Measurements from ENCODE around the gene NLGN1.
"Not testable (repeated sequence)": the region's sequence is repeated elsewhere in the genome, so short reads cannot be mapped to it uniquely, and the experiment has no call there.

NLGN1 gene

DNA sequence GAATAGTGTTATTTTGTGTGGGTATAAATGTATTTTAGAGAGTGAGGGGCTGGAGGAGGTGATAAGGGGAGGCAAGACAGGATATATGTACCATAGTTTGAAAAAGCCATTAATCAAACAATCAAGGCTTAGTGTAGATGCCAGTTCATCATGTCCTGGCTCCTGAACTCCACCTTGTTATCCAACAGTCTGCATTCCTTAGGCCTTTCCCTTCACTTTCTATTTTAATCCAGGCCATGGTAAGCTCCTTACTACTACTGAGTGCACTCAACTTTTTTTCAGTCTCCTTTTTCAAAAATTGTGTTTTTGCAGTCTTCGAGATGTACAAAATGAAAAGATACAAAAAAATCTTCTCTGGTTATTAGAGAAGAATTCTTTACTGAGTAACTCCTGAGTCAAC, 761.1 kb downstream of the NLGN1 start:
- no peak for DNase-seq (ENCODE audit: low read depth)

DNA sequence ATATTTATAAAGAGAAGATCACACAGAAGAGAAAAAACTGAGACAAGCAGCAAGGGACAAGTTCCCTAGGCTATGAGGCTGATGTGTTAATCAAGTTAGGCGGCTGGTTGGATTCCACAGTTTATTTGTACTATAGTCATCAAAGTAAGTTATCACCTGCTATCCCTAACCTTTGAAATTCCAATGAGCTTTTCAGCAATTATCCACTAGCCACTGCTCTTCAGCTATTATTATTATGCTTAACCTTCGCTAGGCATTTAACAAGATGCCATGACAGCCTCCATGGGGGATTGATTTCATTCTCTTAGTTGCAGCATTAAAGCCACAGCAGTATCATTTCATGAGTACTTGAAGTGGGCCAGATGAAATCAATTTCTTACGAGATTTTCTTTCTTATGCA, 762.1 kb downstream of the NLGN1 start:
- no peak for DNase-seq (ENCODE audit: low read depth)

DNA sequence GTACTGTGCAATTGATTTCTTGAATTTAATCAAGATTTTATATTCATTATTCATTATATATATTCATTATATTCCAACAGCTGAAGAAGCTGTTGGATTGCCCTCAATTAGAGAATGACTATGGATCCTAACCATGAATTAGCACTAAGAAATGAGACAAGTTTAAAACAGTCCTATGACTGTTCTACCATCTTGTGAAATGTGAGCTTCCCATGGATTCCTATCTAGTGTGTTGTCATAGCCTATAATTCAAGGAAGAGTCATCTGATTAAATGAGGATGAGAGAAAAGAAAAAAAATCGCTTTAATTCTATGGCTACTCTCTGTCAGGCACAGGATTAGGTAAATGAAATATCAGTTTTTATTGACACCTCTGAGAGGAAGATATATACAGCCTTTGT, 765.0 kb downstream of the NLGN1 start:
- peak; percentile 26 for DNase-seq (ENCODE audit: low read depth)

DNA sequence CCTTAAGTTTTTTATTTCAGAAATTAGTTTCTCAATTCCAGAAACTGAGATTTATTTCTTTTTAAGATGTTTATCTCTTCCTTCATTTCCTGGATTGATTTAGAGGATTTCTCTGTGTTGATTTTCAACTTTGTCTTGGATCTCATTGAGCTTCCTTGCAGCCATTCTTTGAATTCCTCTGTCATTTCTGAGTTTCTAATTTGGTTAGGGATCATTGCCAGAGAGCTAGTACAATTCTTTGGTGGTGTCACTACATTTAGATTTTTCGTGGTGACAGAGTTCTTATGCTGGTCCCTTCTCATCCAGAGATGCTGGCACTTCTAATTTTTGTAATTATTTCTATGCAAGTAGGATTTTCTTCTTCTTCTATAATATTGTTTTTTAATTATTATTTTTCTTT, 770.5 kb downstream of the NLGN1 start:
- peak; percentile 10 for DNase-seq (ENCODE audit: low read depth)

DNA sequence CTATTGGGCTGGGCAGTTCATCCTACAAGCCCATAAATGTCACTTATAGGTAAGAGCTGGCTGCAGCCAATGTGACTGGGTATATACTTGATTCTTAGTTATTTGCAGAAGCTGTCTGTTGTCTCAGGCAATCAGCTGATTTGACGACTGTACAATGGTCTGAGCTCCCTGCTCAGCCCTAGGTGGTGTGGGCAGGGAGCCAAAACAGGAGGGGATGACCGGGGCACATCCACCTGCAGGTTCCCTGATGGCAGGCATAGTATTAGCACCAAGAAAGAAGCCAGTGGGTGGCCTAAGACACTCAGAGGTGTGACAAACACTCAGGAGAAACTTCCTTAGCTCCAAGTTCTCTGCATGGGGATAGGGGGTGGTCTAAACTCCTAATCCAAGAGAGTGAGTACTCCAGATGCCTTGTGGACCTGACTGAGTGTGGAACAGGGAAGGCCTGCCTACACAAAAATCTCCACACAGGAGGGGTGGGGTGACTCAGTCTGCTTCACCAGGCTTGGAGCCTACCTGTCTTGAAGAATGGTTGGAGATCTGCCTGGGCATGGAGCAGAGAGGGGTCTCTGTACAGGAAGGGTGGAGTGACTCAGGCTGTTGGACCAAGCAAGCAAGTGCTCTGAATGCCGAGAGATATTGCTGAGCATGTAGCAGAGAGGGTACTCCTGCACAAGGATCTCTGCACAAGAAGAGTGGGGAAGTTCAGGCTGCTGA, 771.2 kb downstream of the NLGN1 start:
- DNase-seq (ENCODE audit: low read depth) = no peak

DNA sequence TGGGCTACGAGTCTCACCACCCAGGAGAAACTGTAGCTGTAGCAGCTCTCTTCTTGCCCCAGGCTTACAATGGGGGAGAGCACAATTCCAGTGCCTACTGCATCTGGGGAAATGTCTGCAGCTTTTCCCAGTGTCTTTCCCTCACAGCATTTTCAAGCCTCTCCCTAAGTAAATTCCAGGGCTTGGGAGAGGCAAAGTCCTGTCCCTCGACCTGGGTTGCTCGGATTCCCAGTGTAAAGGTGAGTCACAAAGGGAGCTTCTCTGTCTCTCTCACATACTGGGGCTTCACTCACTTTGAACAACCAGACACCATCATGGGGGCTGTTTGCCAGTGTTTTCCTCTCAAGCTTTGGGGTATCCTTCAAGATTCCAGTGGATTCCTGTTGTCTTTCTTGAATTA, 772.2 kb downstream of the NLGN1 start:
- no peak for DNase-seq (ENCODE audit: low read depth)

DNA sequence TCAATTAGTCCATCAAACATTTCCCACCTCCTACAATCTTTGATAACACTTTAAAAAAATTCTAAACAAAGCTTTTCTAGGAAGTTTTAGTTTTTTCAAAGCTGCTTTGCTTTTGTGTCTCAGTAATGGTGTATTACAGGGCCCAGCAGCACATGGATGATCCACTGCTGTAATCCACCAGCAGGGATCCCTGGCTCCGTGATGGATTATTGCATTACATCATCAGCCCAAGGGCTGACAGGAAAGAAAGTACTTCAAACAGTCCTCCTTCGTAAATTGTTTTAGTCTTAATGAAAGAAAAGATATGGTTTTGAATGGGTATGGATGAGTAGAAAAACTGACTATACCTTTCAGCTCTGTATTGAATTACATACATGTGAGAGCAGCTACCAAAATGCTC, 772.7 kb downstream of the NLGN1 start:
- no peak for DNase-seq (ENCODE audit: low read depth)

DNA sequence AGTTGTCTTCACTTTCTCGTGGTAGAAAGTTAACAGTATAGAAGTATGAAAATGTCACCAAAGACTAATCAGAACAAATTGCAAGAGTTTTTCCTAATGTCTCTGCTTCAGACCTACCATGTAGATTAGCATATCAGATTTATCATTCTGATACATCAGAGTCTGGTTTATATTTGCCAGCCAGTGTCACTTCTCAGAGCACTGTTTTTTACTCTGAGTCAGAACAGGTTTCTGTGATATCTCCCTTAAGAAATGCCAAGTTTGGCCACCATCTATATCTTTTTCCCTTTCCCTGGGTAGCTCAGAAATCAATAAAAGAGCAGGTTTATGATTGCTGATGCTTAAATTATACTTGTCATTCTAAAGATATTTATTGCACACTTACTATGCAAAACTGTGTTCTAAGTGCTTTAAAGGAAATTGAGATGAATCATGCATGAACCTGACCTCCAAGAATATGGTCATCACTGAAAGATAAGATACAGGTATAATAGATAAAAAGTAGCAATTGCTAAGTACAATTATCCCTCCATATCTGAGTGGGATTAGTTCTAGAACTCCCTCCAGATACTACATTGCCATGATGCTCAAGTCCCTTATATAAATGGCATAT, 788.9 kb downstream of the NLGN1 start:
- DNase-seq (ENCODE audit: low read depth) = no peak

DNA sequence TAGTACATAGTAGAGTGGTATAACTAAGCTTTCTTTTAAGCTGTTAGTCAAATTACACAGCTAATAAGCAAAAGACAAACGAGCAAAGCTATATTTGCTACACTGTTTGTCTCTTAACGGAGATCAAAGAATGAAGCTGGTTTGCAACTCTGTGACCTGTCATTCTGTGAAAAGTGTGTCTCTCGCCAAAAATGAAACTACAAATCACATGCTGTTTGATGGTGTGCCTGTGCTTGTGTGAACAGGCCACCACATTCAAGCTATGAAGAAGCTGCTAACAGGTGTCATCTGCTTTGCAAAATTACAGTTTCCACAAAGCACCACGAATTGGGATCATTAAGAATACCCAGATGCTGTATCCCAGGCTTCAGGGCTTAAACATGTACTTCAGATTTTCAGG, 793.8 kb downstream of the NLGN1 start:
- DNase-seq (ENCODE audit: low read depth) = no peak

DNA sequence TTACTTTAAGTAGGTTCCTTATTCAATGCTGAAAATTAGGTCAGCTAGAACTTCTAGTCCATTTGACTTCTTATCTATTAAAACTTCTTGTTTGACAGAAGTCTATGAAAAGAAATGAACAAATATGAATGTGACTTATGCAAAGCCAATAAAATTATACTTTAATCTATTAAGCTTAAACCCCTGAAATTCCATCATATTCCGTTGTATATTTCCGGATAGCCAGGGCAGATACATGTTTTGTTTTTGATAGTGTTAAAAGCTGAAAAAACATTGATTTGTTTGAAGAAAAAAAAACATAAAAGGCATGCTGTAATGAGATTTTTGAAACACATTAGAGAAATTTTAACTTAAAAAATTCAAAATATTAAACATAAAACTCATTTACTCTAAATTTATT, 794.4 kb downstream of the NLGN1 start:
- no peak for DNase-seq (ENCODE audit: low read depth)

DNA sequence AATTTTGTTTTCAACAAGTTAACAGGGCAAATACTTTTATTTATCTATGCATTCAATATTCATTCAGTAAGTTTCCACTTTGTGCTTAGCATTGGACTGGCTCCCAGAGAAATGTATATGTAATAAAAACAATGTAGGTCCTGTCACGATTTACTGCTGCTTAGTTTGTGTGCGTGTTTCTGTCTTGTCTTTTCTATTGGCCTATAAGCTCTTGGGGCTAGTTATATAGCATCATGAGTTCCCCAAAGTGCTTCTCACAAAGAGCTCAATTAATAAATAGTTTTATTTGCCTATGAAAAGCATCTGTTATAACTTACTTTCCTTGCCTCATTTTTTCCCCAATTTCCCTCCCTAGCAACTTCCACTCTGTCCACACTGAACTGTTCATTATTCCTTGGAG, 794.9 kb downstream of the NLGN1 start:
- no peak for DNase-seq (ENCODE audit: low read depth)

DNA sequence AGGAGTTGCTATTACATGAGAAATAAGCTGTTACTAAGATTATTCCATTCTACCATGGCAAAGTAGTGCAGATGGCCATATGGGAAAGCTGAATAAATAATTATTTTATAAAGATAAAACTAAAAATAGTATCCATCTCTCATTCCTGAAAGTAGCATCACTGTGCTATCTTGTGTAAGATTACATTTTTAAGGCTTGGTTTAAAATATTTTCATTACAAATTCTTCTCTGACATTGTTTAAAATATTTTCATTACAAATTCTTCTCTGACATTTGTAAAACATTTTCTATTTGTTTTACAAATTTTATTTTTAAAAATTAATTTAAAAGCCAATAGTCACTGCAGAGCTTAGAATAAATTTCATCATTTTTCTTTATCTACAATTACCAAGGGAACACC, 796.1 kb downstream of the NLGN1 start:
- DNase-seq (ENCODE audit: low read depth) = no peak

DNA sequence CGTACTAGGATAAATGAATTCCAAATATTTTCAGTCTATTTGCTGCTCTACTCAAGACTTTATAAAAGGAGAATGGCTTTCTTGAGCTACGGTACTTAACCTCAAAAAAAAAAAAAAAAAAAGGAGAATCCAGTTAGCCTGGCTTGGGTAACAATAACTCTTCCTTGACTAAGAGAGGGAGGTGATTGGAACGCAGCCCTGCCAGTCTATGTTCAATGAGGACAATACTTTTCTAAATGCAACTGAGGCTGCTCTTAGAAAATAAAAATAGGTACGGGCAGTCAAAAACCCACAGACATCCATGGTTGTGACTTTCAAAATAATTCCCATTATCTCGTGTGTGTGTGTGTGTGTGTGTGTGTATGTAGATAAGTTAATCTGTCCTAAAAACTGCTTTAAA, 799.9 kb downstream of the NLGN1 start:
- DNase-seq (ENCODE audit: low read depth) = no peak

DNA sequence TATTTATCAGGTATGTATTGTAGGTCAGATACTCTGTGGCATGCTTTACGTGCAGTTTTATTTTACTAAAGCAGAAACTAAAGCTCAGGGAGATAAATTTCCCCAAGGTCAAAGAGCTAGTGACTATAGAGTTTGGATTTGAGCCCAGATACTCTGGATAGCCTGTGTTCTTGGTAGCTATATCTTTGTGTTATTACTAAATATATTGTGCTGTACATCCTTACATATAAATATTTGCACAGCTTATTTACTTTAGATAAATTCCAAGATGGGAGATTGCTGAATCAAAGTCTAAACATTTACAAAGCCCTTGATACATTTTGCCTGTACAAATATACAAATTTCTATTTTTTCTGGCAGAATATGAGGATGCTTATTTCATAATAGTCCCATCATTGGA, 800.7 kb downstream of the NLGN1 start:
- no peak for DNase-seq (ENCODE audit: low read depth)

DNA sequence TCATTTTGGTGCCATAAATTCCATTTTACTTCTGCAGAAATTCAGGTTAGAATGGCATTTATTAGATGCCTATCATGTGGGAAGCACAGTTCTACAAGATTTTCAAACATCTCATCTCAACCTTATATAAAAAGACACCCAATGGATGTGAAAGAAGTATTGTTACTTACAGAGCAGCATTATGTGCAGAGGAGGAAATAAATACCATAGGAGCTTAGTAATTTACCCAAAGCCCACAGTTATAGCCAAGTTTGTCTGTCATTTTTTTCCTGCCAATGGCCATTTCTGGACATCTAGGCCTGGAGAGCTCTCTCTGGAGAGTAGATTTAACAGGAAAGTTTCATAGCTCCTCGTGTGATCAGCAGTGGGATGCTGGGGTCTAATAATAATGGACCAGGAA, 802.2 kb downstream of the NLGN1 start:
- DNase-seq (ENCODE audit: low read depth) = no peak

DNA sequence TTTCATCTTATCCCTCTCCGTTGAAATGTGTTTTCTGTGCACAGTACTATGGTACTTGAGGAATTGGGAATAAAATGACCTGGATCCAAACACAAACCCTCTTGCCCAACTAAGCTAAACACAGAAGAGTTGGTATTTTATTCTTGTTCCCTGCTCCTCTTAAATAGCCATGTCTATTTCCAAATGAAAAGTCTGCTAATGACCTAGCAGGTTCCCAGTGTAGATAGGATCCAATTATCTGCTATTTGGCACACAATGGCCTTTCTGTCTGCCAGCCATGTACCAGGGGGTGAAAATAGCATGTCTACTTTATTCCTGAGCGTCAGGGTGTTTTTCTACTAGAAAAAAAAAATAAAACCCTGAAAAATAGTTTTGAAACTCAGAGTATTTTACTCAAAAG, 804.6 kb downstream of the NLGN1 start:
- no peak for DNase-seq (ENCODE audit: low read depth)

DNA sequence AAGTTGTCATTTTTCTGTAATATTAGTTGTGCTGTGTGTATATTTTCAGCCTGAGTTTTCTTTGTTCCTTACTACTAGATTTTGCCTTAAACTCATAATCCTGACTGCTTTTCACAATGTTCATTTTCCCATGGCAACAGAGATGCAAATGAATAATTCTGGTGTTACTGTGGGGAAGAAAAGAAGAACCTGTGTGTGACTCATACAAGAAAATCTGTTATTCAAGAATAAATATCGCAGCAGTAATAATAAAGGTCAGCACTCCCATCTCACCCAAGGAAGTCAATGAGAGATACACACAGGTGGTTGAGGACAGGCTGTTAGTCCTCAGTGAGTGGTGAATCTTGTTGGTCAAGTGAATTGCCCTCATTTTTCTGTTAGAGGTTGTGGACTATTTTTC, 805.0 kb downstream of the NLGN1 start:
- DNase-seq (ENCODE audit: low read depth) = peak; percentile 16

DNA sequence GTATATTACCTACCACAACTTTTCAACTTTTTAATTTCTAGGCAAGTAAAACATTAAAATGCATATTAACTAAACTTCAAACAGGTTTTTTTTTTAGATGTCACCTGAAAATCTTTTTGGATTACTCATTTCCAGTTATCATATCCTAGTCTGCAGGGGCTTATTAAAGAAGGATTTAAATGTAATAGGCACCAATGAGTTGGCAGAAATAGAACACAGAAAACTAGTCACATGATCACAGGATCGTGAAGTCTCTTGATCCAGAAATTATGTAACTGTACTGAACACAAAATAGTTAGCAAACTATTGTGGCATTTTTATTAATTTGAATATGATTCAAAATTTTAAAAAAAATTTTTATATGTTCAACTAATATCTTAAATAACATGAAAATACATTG, 807.2 kb downstream of the NLGN1 start:
- no peak for DNase-seq (ENCODE audit: low read depth)

DNA sequence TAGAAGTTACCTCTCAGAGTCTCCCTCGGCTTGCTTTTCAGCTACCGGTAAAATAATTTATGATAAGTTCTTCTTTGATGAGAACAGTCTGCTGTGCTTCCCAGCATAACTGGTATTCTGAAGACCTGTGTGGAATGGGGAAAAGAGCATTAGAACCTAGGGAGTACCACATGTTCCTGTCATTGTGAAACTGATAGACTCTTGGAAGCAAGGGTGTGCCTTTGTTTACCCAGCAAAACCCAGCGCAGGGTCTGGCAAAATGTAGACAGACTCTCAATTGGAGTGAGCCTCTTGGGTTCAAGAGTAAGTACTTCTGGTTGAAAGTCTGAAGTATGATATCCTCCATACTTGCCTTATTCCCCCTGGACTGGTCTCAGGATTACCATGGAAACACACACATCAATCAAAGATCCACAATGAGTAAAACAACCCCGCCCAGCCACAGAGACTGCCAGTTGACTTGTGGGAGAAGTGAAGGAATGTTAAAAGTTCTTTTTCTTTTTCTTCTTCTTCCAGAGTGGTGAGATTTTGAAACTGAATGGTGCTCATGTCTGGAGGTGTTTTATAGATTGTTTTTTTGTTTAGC, 809.2 kb downstream of the NLGN1 start:
- no peak for DNase-seq (ENCODE audit: low read depth)

DNA sequence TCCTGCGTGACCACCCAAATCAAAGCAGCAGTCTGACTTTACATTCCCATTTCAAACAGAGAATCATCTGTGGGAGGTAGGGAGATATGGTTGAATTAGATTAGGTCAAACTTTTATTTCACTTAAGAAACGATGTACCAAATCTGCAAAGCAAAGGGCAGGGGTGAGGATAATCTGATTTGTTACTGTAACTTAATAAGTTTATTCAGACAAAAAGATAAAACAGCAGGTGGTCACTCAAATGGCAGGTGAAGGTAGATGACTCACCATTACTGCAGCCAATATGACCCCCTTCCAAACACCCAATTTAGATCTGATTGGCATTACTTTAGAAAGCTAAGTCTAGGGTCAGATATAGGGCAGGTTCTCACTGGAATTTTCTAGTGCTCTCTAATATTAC, 810.6 kb downstream of the NLGN1 start:
- no peak for DNase-seq (ENCODE audit: low read depth)

DNA sequence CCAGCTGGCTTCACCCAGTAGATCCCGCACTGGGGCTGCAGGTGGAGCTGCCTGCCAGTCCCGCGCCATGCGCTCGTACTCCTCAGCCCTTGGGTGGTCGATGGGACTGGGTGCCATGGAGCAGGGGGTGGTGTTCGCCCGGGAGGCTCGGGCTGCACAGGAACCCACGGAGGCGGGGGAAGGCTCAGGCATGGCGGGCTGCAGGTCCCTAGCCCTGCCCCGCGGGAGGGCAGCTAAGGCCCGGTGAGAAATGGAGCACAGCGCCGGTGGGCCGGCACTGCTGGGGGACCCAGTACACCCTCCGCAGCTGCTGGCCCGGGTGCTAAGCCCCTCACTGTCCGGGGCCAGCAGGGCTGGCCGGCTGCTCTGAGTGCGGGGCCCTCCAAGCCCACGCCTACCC, 814.4 kb downstream of the NLGN1 start:
- DNase-seq (ENCODE audit: low read depth) = not testable (repeated sequence)

DNA sequence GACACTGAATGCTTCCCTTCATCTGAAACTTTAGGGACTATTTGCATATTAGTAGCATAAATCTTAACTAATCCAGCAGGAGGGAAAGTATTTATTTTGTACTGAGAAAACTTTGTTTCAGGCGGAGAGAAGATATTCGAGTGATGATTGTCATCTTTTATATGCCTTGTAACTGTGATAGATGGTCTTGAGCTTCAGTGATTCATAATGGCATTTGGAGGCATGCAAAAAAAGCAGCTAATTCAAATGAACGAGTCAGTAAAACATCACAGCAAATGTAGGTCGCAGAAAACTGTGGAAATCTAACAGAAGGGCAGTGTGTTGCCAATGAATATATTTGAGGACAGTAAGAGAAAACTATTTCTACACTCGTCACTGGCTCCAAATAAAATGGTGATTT, 817.9 kb downstream of the NLGN1 start:
- peak; percentile 35 for DNase-seq (ENCODE audit: low read depth)

DNA sequence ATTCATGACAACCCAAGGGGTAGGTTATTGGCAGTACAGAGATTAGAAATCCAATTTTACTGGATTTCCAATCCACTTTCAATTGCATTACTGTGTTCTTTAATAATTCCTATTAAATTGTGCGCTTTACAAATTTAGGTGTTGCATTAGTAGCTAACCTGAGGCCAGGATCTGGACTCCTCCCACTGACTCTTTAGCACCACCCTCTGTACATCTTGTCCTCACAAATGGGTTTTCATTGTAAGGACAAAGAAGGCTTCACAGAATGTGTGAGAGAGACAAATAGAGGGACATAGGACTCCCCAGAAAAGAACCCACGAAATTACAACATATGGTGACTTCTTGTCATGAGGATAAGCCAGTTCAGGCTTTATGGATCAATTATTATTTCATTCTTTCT, 818.5 kb downstream of the NLGN1 start:
- no peak for DNase-seq (ENCODE audit: low read depth)

Data from GM04504 (cell line).